ENCODE measurements around the gene PNLIPRP3. TPM values are rescaled to one million over a fixed set of nuclear protein-coding genes. Genes with fewer than 3 reads are reported as not detected.

The PNLIPRP3 gene
- total RNA-seq, 3 donors from 2014 or later: 0.29 to 2.4 (median 0.66) TPM

- Histone ChIP-seq H3K36me3 (no peaks in the 10 kb centered on the region), H3K27ac (no peak overlapping the region), H3K4me1 (no peaks in the 10 kb centered on the region), H3K27me3 (no peaks in the 10 kb centered on the region), H3K9me3 (no peaks in the 10 kb centered on the region), H3K4me3 (no peak overlapping the region)
- no peak for TF ChIP-seq CTCF (IDR thresholded peaks at IDR 0.05)
- no peak for TF ChIP-seq POLR2AphosphoS5 (IDR thresholded peaks at IDR 0.05)
- no peak for TF ChIP-seq POLR2A (IDR thresholded peaks at IDR 0.05)
- no peak for DNase-seq (ENCODE audit: low spot score in 2 of 2)
- intact Hi-C loops (cut with DNase I; ENCODE audit: low total_unique reads): no loop called here
Observed at GRCh38 chr10:116430288-116430687, 2.6 kb downstream of the PNLIPRP3 start.

GRCh38 chr10:116431598-116431997 lies 4.0 kb downstream of the PNLIPRP3 start:
- H3K27ac ChIP-seq: no peak overlapping the region
- TF ChIP-seq POLR2AphosphoS5 (IDR thresholded peaks at IDR 0.05) (no peak), CTCF (IDR thresholded peaks at IDR 0.05) (no peak), POLR2A (IDR thresholded peaks at IDR 0.05) (no peak)
- H3K4me1 ChIP-seq: no peaks in the 10 kb centered on the region
- H3K27me3 ChIP-seq: no peaks in the 10 kb centered on the region
- H3K9me3 ChIP-seq: no peaks in the 10 kb centered on the region
- DNase-seq (ENCODE audit: low spot score in 2 of 2): no peak
- no peaks in the 10 kb centered on the region for H3K36me3 ChIP-seq
- H3K4me3 ChIP-seq: no peak overlapping the region
- intact Hi-C loops (cut with DNase I; ENCODE audit: low total_unique reads): no loop called here

GRCh38 chr10:116437076-116437692 lies 9.5 kb downstream of the PNLIPRP3 start:
- TF ChIP-seq POLR2AphosphoS5 (IDR thresholded peaks at IDR 0.05) (no peak), CTCF (IDR thresholded peaks at IDR 0.05) (no peak), POLR2A (IDR thresholded peaks at IDR 0.05) (no peak)
- Histone ChIP-seq H3K36me3 (no peaks in the 10 kb centered on the region), H3K9me3 (no peaks in the 10 kb centered on the region), H3K27ac (no peak overlapping the region), H3K4me3 (no peak overlapping the region), H3K27me3 (no peaks in the 10 kb centered on the region), H3K4me1 (no peaks in the 10 kb centered on the region)
- intact Hi-C loops (cut with DNase I; ENCODE audit: low total_unique reads): no loop called here
- no peak for DNase-seq (ENCODE audit: low spot score in 2 of 2)

GRCh38 chr10:116440330-116441030 lies 12.8 kb downstream of the PNLIPRP3 start:
- TF ChIP-seq POLR2AphosphoS5 (IDR thresholded peaks at IDR 0.05): no peak
- TF ChIP-seq POLR2A (IDR thresholded peaks at IDR 0.05): no peak
- no peak for TF ChIP-seq CTCF (IDR thresholded peaks at IDR 0.05)
- intact Hi-C loops (cut with DNase I; ENCODE audit: low total_unique reads): no loop called here
- Histone ChIP-seq H3K4me1 (no peaks in the 10 kb centered on the region), H3K9me3 (no peaks in the 10 kb centered on the region), H3K4me3 (no peak overlapping the region), H3K27me3 (no peaks in the 10 kb centered on the region), H3K36me3 (no peaks in the 10 kb centered on the region), H3K27ac (no peak overlapping the region)
- DNase-seq (ENCODE audit: low spot score in 2 of 2): no peak

- no peaks in the 10 kb centered on the region for H3K4me1 ChIP-seq
- TF ChIP-seq CTCF (IDR thresholded peaks at IDR 0.05): peak in 1 of 3 donors; percentile 43
- TF ChIP-seq POLR2A (IDR thresholded peaks at IDR 0.05): no peak
- TF ChIP-seq POLR2AphosphoS5 (IDR thresholded peaks at IDR 0.05): no peak
- no peak for DNase-seq (ENCODE audit: low spot score in 2 of 2)
- no peak overlapping the region for H3K4me3 ChIP-seq
- H3K9me3 ChIP-seq: no peaks in the 10 kb centered on the region
- no peaks in the 10 kb centered on the region for H3K36me3 ChIP-seq
- H3K27ac ChIP-seq: no peak overlapping the region
- intact Hi-C loops (cut with DNase I; ENCODE audit: low total_unique reads): no loop called here
- H3K27me3 ChIP-seq: no peaks in the 10 kb centered on the region
Observed at GRCh38 chr10:116444527-116445142, 17.0 kb downstream of the PNLIPRP3 start.

All from breast epithelium (tissue), 4 donors.